SH-SY5Y (cell line): ENCODE results near the gene DEDD2.

ENCODE experiments used
- GATA2 ChIP-seq: IDR thresholded peaks from 2 replicates; pipeline ENCODE4 v1.6.1; 2011; ENCODE audit warnings: mild to moderate bottlenecking, low read depth, low read length
- GATA3 ChIP-seq: IDR thresholded peaks from 2 replicates; pipeline ENCODE4 v1.6.1; 2011; ENCODE audit warnings: low read depth, mild to moderate bottlenecking, low read length, moderate library complexity

GRCh38 chr19:42203700-42204099, 13.8 kb downstream of the DEDD2 start:
- TF ChIP-seq GATA2 = no peak
- TF ChIP-seq GATA3 = no peak
